Esophagus squamous epithelium (tissue), 4 donors: ENCODE results near the gene TXNDC17.

Source experiments
- CTCF ChIP-seq, 6 experiments: fragments of 450-650 bp in 4 of 6; fragments of 200-600 bp in 2 of 6; sonication (generic) in 2 of 6; IDR thresholded peaks; one replicate each; pipeline ENCODE4 v1.5.1; 2016 to 2019; ENCODE audit warnings: antibody characterized with exemption in 6 of 6, mild to moderate bottlenecking in 4 of 6, moderate library complexity in 4 of 6
- POLR2A ChIP-seq, 4 donors: fragments of 450-650 bp; IDR thresholded peaks; one replicate each; pipeline ENCODE4 v1.6.1; 2017; ENCODE audit warnings: antibody characterized with exemption in 4 of 4, mild to moderate bottlenecking in 4 of 4, moderate library complexity in 3 of 4

GRCh38 chr17:6660805-6661463 is 20.1 kb downstream of the TXNDC17 start:
- TF ChIP-seq CTCF (IDR thresholded peaks at IDR 0.05): no peak
- TF ChIP-seq POLR2A (IDR thresholded peaks at IDR 0.05): no peak
